NCI-H1048 (cell line): ENCODE data around the gene DSCAM.

ENCODE experiments used
- DNase-seq: peaks from one replicate; lab custom pipeline; 2025; lab: John Stamatoyannopoulos, UW

Gene DSCAM

GRCh38 chr21:40615505-40616376 lies 231.2 kb downstream of the DSCAM start:
- no peak for DNase-seq

GRCh38 chr21:40613546-40614030 lies 233.4 kb downstream of the DSCAM start:
- DNase-seq: no peak

- no peak for DNase-seq
Measured at GRCh38 chr21:40610345-40610744, 236.6 kb downstream of the DSCAM start.

- DNase-seq: no peak
Measured at GRCh38 chr21:40606341-40606740, 240.6 kb downstream of the DSCAM start.

GRCh38 chr21:40605094-40605493 lies 241.9 kb downstream of the DSCAM start:
- no peak for DNase-seq

GRCh38 chr21:40603774-40604173 lies 243.2 kb downstream of the DSCAM start:
- DNase-seq: no peak

GRCh38 chr21:40602080-40602479 lies 244.9 kb downstream of the DSCAM start:
- no peak for DNase-seq

GRCh38 chr21:40595806-40596205 lies 251.2 kb downstream of the DSCAM start:
- no peak for DNase-seq

- DNase-seq: no peak
Measured at GRCh38 chr21:40587736-40588346, 259.1 kb downstream of the DSCAM start.

GRCh38 chr21:40586575-40586974 lies 260.4 kb downstream of the DSCAM start:
- no peak for DNase-seq

- no peak for DNase-seq
Measured at GRCh38 chr21:40577285-40578043, 269.5 kb downstream of the DSCAM start.

GRCh38 chr21:40575976-40576375 lies 271.0 kb downstream of the DSCAM start:
- DNase-seq: no peak

GRCh38 chr21:40569357-40569756 lies 277.6 kb downstream of the DSCAM start:
- no peak for DNase-seq

- DNase-seq: no peak
Measured at GRCh38 chr21:40568807-40569206, 278.2 kb downstream of the DSCAM start.

- DNase-seq: no peak
Measured at GRCh38 chr21:40567501-40567900, 279.5 kb downstream of the DSCAM start.

GRCh38 chr21:40566486-40566885 lies 280.5 kb downstream of the DSCAM start:
- DNase-seq: no peak

- DNase-seq: no peak
Measured at GRCh38 chr21:40564318-40564717, 282.6 kb downstream of the DSCAM start.

GRCh38 chr21:40563900-40564299 lies 283.1 kb downstream of the DSCAM start:
- DNase-seq: no peak

GRCh38 chr21:40562242-40563002 lies 284.5 kb downstream of the DSCAM start:
- no peak for DNase-seq

GRCh38 chr21:40556442-40556968 lies 290.5 kb downstream of the DSCAM start:
- no peak for DNase-seq

- no peak for DNase-seq
Measured at GRCh38 chr21:40555021-40555528, 291.9 kb downstream of the DSCAM start.
